Fibroblast of lung (primary cell): ENCODE measurements around the gene KIRREL3.

Experiments used
- CTCF ChIP-seq, 2 donors: IDR thresholded peaks in 1 of 2; conservative IDR thresholded peaks in 1 of 2; 1 replicate in 1 of 2; 2 replicates in 1 of 2; pipeline ENCODE4 v1.5.1; 2011 to 2012; ENCODE audit warnings: low read length in 2 of 2, control low read depth in 1 of 2, inconsistent platforms in 1 of 2, low read depth in 1 of 2, mild to moderate bottlenecking in 1 of 2
- EZH2 ChIP-seq: IDR thresholded peaks from 2 replicates; pipeline ENCODE4 v1.5.1; 2012; ENCODE audit warnings: low read length, control low read depth, mild to moderate bottlenecking; ENCODE audit errors: missing control alignments

GRCh38 chr11:126468102-126468521 lies 532.5 kb downstream of the KIRREL3 start:
- TF ChIP-seq CTCF (conservative IDR thresholded peaks at IDR 0.05 in 1 of 2, IDR thresholded peaks at IDR 0.05 in 1 of 2; ENCODE audit: low read depth in 1 of 2, low read length in 2 of 2) (no peak), EZH2 (no peak)
